HCT116 (cell line): Measurements from ENCODE around the gene OPHN1. TPM values are rescaled to one million over a fixed set of nuclear protein-coding genes. Genes with fewer than 3 reads are reported as not detected.

ENCODE experiments used
- ATAC-seq: fragments of 200-7000 bp; cut with Tn5 transposase; 2 replicates; pipeline ENCODE4 v1.9.1; 2020; ENCODE audit warnings: mild to moderate bottlenecking, moderate library complexity
- BruUV-seq: library from RNA; stranded (reverse); fragments of 400-500 nt; replicated peaks from 2 replicates; lab custom pipeline; 2021; lab: Mats Ljungman, UMichigan
- CTCF ChIA-PET: fragments of 300-600 bp; sonication (Branson Sonifier 250); formaldehyde crosslinking; loops from one replicate; lab custom pipeline; 2021; ENCODE audit warnings: antibody characterized with exemption; lab: Charles Lee
- POLR2A ChIA-PET: fragments of 300-600, 350-600 bp; sonication (Branson Sonifier 250); formaldehyde crosslinking; loops from one replicate; lab custom pipeline; 2021; ENCODE audit warnings: antibody characterized with exemption; lab: Charles Lee
- RAD21 ChIA-PET, 2 experiments: fragments of 300-600 bp; sonication (Branson Sonifier 250); formaldehyde crosslinking; loops; one replicate each; lab custom pipeline; 2023; ENCODE audit warnings: low total read pairs in 2 of 2; ENCODE audit not compliant: uncharacterized antibody in 2 of 2, unreplicated experiment in 2 of 2, low non-redundant PET in 1 of 2; lab: Charles Lee
- DNase-seq: peaks from one replicate; pipeline ENCODE4 v3.0.0-alpha.2; 2010; ENCODE audit warnings: low read depth, low spot score
- H2AFZ ChIP-seq: fragments of 200-600 bp; shearing (Covaris generic), sonication (generic); 2 replicates; pipeline ENCODE4 v1.6.1; 2017; ENCODE audit warnings: low read depth, mixed run types, mixed read lengths, antibody characterized with exemption, low read length; ENCODE audit not compliant: poor library complexity, severe bottlenecking
- H3K27ac ChIP-seq: 2 replicates; pipeline ENCODE4 v1.5.1; 2012; ENCODE audit warnings: low read depth, low read length
- H3K27me3 ChIP-seq: fragments of 200-600 bp; sonication (generic); 2 replicates; pipeline ENCODE4 v1.6.1; 2016; ENCODE audit warnings: mixed run types, low read length, mixed read lengths; ENCODE audit not compliant: insufficient read depth
- H3K36me3 ChIP-seq, 2 experiments: fragments of 200-500 bp in 1 of 2; fragments of 200-600 bp in 1 of 2; sonication (Bioruptor generic) in 1 of 2; sonication (generic) in 1 of 2; 2 replicates each; pipeline versions ENCODE4 v1.5.1 to v1.6.1; 2014 to 2016; ENCODE audit warnings: low read length in 2 of 2, inconsistent platforms in 1 of 2, mixed read lengths in 1 of 2, mixed run types in 1 of 2; ENCODE audit not compliant: insufficient read depth in 2 of 2, control insufficient read depth in 1 of 2
- H3K4me1 ChIP-seq, 2 experiments: fragments of 200-600 bp in 1 of 2; sonication (generic) in 1 of 2; 2 replicates each; pipeline versions ENCODE4 v1.5.1 to v1.6.1; 2012 to 2017; ENCODE audit warnings: low read length in 2 of 2, inconsistent platforms in 1 of 2, mild to moderate bottlenecking in 1 of 2, mixed read lengths in 1 of 2, mixed run types in 1 of 2, moderate library complexity in 1 of 2; ENCODE audit not compliant: insufficient read depth in 2 of 2, control insufficient read depth in 1 of 2
- H3K4me2 ChIP-seq: fragments of 200-600 bp; sonication (generic); 2 replicates; pipeline ENCODE4 v1.6.1; 2017; ENCODE audit warnings: mixed run types, low read length, mixed read lengths
- H3K4me3 ChIP-seq, 2 experiments: fragments of 200-600 bp in 1 of 2; sonication (generic) in 1 of 2; replicated peaks in 1 of 2; 2 replicates each; pipeline ENCODE4 v1.5.1; 2011 to 2016; ENCODE audit warnings: low read length in 2 of 2, control low read depth in 1 of 2, low read depth in 1 of 2, mild to moderate bottlenecking in 1 of 2, mixed read lengths in 1 of 2, mixed run types in 1 of 2
- H3K79me2 ChIP-seq: fragments of 200-600 bp; sonication (generic); 2 replicates; pipeline ENCODE4 v1.6.1; 2017; ENCODE audit warnings: mild to moderate bottlenecking, mixed run types, low read length, moderate library complexity, mixed read lengths; ENCODE audit not compliant: insufficient read depth
- H3K9ac ChIP-seq: fragments of 200-600 bp; sonication (generic); 2 replicates; pipeline ENCODE4 v1.6.1; 2016; ENCODE audit warnings: low read length, mixed read lengths
- H3K9me2 ChIP-seq: fragments of 200-600 bp; sonication (generic), shearing (Covaris generic); 2 replicates; pipeline ENCODE4 v1.6.1; 2017; ENCODE audit warnings: mixed run types, mild to moderate bottlenecking, moderate library complexity; ENCODE audit not compliant: insufficient read depth
- H3K9me3 ChIP-seq, 2 experiments: fragments of 200-500 bp in 1 of 2; fragments of 200-600 bp in 1 of 2; sonication (Bioruptor generic) in 1 of 2; sonication (generic) in 1 of 2; 2 replicates each; pipeline ENCODE4 v1.6.1; 2014 to 2017; ENCODE audit warnings: low read length in 2 of 2, mixed read lengths in 2 of 2, inconsistent platforms in 1 of 2, low read depth in 1 of 2, mild to moderate bottlenecking in 1 of 2, mixed run types in 1 of 2, moderate library complexity in 1 of 2; ENCODE audit not compliant: control insufficient read depth in 1 of 2, insufficient read depth in 1 of 2
- H4K20me1 ChIP-seq: fragments of 200-600 bp; sonication (generic), shearing (Covaris generic); 2 replicates; pipeline ENCODE4 v1.6.1; 2017; ENCODE audit warnings: mixed run types, mild to moderate bottlenecking, moderate library complexity; ENCODE audit not compliant: insufficient read depth
- CBX3 ChIP-seq: IDR thresholded peaks from 2 replicates; pipeline ENCODE4 v1.6.1; 2012; ENCODE audit warnings: low read depth
- CEBPB ChIP-seq: IDR thresholded peaks from 2 replicates; pipeline ENCODE4 v1.6.1; 2012; ENCODE audit warnings: low read depth
- EGR1 ChIP-seq: IDR thresholded peaks from 2 replicates; pipeline ENCODE4 v1.6.1; 2012; ENCODE audit warnings: low read depth
- ELF1 ChIP-seq: IDR thresholded peaks from 2 replicates; pipeline ENCODE4 v1.6.1; 2012; ENCODE audit warnings: low read depth, borderline replicate concordance
- EZH2 ChIP-seq: fragments of 200-600 bp; sonication (generic); IDR thresholded peaks from 2 replicates; pipeline ENCODE4 v1.6.1; 2017; ENCODE audit warnings: antibody characterized with exemption, mixed run types
- EZH2phosphoT487 ChIP-seq: fragments of 200-600 bp; IDR thresholded peaks from 2 replicates; pipeline ENCODE4 v1.6.1; 2018; ENCODE audit warnings: antibody characterized with exemption, borderline replicate concordance
- FOSL1 ChIP-seq: IDR thresholded peaks from 2 replicates; pipeline ENCODE4 v1.6.1; 2012; ENCODE audit warnings: low read depth
- JUND ChIP-seq: IDR thresholded peaks from 2 replicates; pipeline ENCODE4 v1.6.1; 2012
- POLR2A ChIP-seq: IDR thresholded peaks from 2 replicates; pipeline ENCODE4 v1.7.0; 2011; ENCODE audit warnings: borderline replicate concordance; ENCODE audit not compliant: insufficient read depth, insufficient read length; ENCODE audit errors: extremely low read depth
- POLR2AphosphoS5 ChIP-seq: IDR thresholded peaks from 2 replicates; pipeline ENCODE4 v1.6.1; 2011; ENCODE audit warnings: mild to moderate bottlenecking, low read depth, low read length, moderate library complexity
- RAD21 ChIP-seq: IDR thresholded peaks from 2 replicates; pipeline ENCODE4 v1.6.1; 2012; ENCODE audit warnings: low read depth, mild to moderate bottlenecking
- SP1 ChIP-seq: IDR thresholded peaks from 2 replicates; pipeline ENCODE4 v1.6.1; 2012; ENCODE audit warnings: low read depth
- SRF ChIP-seq: IDR thresholded peaks from 2 replicates; pipeline ENCODE4 v1.6.1; 2012; ENCODE audit warnings: low read depth
- TCF7L2 ChIP-seq: IDR thresholded peaks from 2 replicates; pipeline ENCODE4 v1.7.0; 2011; ENCODE audit warnings: borderline replicate concordance, inconsistent platforms; ENCODE audit not compliant: insufficient read depth, insufficient read length; ENCODE audit errors: extremely low read depth
- YY1 ChIP-seq: IDR thresholded peaks from 2 replicates; pipeline ENCODE4 v1.6.1; 2011; ENCODE audit warnings: low read length, low read depth, moderate library complexity, mild to moderate bottlenecking; ENCODE audit not compliant: insufficient replicate concordance; ENCODE audit errors: extremely low read depth
- ZFX ChIP-seq: fragments of 450-650 bp; IDR thresholded peaks from 2 replicates; pipeline ENCODE4 v1.6.1; 2017
- ZNF274 ChIP-seq: fragments of 200-500 bp; sonication (Bioruptor generic); IDR thresholded peaks from 2 replicates; pipeline ENCODE4 v1.6.1; 2014; ENCODE audit warnings: mild to moderate bottlenecking, low read depth, low read length, inconsistent platforms
- intact Hi-C: fragments of 100-400 bp; cut with micrococcal nuclease; formaldehyde crosslinking; loops from 2 replicates; pipeline ENCODE4 v1.10.0; 2022
- total RNA-seq: library from RNA; stranded (reverse); gene quantifications from one replicate; pipeline ENCODE4 v1.2.1, GENCODE V29; 2021; ENCODE audit not compliant: unreplicated experiment
- TF ChIP-seq, protein P1 (sequence below): IDR thresholded peaks from 2 replicates; pipeline ENCODE4 v1.6.1; 2012
- TF ChIP-seq, protein P2 (sequence below): IDR thresholded peaks from 2 replicates; pipeline ENCODE4 v1.6.1; 2011; ENCODE audit warnings: mild to moderate bottlenecking, low read length, moderate library complexity; ENCODE audit not compliant: insufficient replicate concordance; ENCODE audit errors: extremely low read depth
- TF ChIP-seq, protein P3 (sequence below), 3 experiments: fragments of 200-600 bp in 1 of 3; sonication (generic) in 1 of 3; IDR thresholded peaks in 2 of 3; conservative IDR thresholded peaks in 1 of 3; 2 replicates each; pipeline ENCODE4 v1.5.1; 2012 to 2017; ENCODE audit warnings: low read depth in 2 of 3, low read length in 2 of 3, antibody characterized with exemption in 1 of 3, borderline replicate concordance in 1 of 3, control low read depth in 1 of 3, mild to moderate bottlenecking in 1 of 3, mixed read lengths in 1 of 3, mixed run types in 1 of 3, moderate library complexity in 1 of 3; ENCODE audit not compliant: insufficient read depth in 1 of 3

OPHN1 gene
- total RNA-seq, 1 experiment from 2014 or later: 2.9 TPM

DNA sequence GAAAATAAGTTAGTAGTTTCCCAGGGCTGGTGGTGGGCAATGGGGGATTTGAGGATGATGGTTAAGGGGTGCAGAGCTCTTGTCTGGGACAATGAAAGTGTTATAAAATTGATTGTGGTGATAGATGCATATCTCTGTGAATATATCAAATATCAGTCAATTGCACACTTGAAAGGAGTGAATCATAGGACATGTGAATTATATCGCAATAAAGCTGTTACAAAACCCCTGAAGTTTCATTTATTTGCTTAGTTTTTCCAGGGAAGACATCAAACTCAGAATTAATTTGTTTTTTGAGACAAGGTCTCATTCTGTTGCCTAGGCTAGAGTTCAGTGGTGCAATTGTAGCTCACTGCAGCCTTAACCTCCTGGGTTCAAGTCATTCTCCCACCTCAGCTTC, 47.7 kb upstream of the OPHN1 start:
- H3K27ac ChIP-seq: no peak overlapping the region
- ChIA-PET CTCF (interaction anchor here (1.4 kb wide), 1 partner anchor 10 kb away, joined by 3 read pairs; no protein-coding TSS in a partner anchor), POLR2A (no interaction called here), RAD21 (no interaction called here)
- no peak overlapping the region for H3K4me2 ChIP-seq
- intact Hi-C loops: no loop called here
- no peak for DNase-seq
- H3K27me3 ChIP-seq: no peaks in the 10 kb centered on the region
- H4K20me1 ChIP-seq: no peaks in the 10 kb centered on the region
- no TSS peak for BruUV-seq
- no peak for ATAC-seq
- H3K9ac ChIP-seq: no peak overlapping the region
- no peaks in the 10 kb centered on the region for H3K79me2 ChIP-seq
- H3K9me2 ChIP-seq: no peaks in the 10 kb centered on the region
- TF ChIP-seq JUND (no peak), YY1 (no peak), CBX3 (no peak), POLR2A (no peak), FOSL1 (no peak), SP1 (no peak), EGR1 (no peak), ZNF274 (no peak), EZH2phosphoT487 (no peak), ELF1 (no peak), RAD21 (no peak), POLR2AphosphoS5 (no peak), EZH2 (no peak), SRF (no peak), ZFX (no peak), TCF7L2 (no peak), CEBPB (no peak)
- TF ChIP-seq, protein P1, sequence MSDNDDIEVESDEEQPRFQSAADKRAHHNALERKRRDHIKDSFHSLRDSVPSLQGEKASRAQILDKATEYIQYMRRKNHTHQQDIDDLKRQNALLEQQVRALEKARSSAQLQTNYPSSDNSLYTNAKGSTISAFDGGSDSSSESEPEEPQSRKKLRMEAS: no peak
- TF ChIP-seq, protein P2, sequence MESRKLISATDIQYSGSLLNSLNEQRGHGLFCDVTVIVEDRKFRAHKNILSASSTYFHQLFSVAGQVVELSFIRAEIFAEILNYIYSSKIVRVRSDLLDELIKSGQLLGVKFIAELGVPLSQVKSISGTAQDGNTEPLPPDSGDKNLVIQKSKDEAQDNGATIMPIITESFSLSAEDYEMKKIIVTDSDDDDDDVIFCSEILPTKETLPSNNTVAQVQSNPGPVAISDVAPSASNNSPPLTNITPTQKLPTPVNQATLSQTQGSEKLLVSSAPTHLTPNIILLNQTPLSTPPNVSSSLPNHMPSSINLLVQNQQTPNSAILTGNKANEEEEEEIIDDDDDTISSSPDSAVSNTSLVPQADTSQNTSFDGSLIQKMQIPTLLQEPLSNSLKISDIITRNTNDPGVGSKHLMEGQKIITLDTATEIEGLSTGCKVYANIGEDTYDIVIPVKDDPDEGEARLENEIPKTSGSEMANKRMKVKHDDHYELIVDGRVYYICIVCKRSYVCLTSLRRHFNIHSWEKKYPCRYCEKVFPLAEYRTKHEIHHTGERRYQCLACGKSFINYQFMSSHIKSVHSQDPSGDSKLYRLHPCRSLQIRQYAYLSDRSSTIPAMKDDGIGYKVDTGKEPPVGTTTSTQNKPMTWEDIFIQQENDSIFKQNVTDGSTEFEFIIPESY: no peak
- TF ChIP-seq, protein P3, sequence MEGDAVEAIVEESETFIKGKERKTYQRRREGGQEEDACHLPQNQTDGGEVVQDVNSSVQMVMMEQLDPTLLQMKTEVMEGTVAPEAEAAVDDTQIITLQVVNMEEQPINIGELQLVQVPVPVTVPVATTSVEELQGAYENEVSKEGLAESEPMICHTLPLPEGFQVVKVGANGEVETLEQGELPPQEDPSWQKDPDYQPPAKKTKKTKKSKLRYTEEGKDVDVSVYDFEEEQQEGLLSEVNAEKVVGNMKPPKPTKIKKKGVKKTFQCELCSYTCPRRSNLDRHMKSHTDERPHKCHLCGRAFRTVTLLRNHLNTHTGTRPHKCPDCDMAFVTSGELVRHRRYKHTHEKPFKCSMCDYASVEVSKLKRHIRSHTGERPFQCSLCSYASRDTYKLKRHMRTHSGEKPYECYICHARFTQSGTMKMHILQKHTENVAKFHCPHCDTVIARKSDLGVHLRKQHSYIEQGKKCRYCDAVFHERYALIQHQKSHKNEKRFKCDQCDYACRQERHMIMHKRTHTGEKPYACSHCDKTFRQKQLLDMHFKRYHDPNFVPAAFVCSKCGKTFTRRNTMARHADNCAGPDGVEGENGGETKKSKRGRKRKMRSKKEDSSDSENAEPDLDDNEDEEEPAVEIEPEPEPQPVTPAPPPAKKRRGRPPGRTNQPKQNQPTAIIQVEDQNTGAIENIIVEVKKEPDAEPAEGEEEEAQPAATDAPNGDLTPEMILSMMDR (IDR thresholded peaks at IDR 0.05 in 2 of 3, conservative IDR thresholded peaks at IDR 0.05 in 1 of 3; ENCODE audit: borderline replicate concordance in 1 of 3, insufficient read depth in 1 of 3, low read depth in 2 of 3, low read length in 2 of 3): no peak
- TF ChIP-seq, all 23 proteins: peak for 0
- H3K36me3 ChIP-seq: no peaks in the 10 kb centered on the region
- H3K4me3 ChIP-seq: no peak overlapping the region
- no peaks in the 10 kb centered on the region for H3K4me1 ChIP-seq
- no peak overlapping the region for H2AFZ ChIP-seq
- no peaks in the 10 kb centered on the region for H3K9me3 ChIP-seq
